ENCODE measurements around the gene SLIT3. TPM values are rescaled to one million over a fixed set of nuclear protein-coding genes. Genes with fewer than 3 reads are reported as not detected.

SLIT3 gene
- total and polyA plus RNA-seq, 10 of the 15 experiments (the other 5 are each of a cell fraction or from before 2014, with no cell fraction given): 0.05 TPM; not detected in 9

DNA sequence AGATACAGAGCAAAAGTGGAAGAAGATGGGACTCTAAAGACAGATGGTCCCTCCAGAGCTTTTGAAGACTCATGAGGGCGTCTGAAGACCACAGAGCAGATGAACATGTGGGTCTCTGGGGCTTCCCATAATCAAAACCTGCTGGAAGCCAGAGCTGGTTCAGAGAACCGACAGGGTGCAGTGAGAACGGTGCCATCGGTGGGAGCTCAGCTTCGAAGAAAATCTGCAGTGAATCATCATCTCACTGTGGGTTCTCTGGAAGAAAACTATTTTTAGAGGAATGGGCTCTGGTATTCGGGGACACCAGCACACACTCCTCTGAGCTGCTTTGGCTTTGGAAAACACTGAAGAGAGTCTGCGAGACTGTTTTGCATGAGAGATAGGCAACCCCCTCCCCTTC lies 499.4 kb downstream of the SLIT3 start:
- BruUV-seq (replicated peaks): no TSS peak
- in situ Hi-C loops (cut with MboI) (no loop called here), intact Hi-C loops (cut with micrococcal nuclease; ENCODE audit: unreplicated experiment) (no loop called here)
- DNase-seq (ENCODE audit: low read depth, low spot score): no peak
- TF ChIP-seq ATF7 (IDR thresholded peaks at IDR 0.05; ENCODE audit: low read depth): no peak
- TF ChIP-seq IKZF1 (conservative IDR thresholded peaks at IDR 0.05): no peak
- no peak for TF ChIP-seq ATF3 (IDR thresholded peaks at IDR 0.05; ENCODE audit: borderline replicate concordance, extremely low read depth, low read depth, low read length)
- no peak for TF ChIP-seq CHD2 (IDR thresholded peaks at IDR 0.05; ENCODE audit: borderline replicate concordance, low read depth, low read length)
- TF ChIP-seq ZNF207 (IDR thresholded peaks at IDR 0.05; ENCODE audit: borderline replicate concordance): no peak
- no peak for TF ChIP-seq ZNF274 (IDR thresholded peaks at IDR 0.05; ENCODE audit: insufficient read depth, insufficient read length)
- no peak for TF ChIP-seq SUPT20H (IDR thresholded peaks at IDR 0.05; ENCODE audit: borderline replicate concordance, control insufficient read depth, low read depth, low read length)
- no peak for TF ChIP-seq ZNF622 (IDR thresholded peaks at IDR 0.05)
- no peak for TF ChIP-seq GABPA (IDR thresholded peaks at IDR 0.05; ENCODE audit: low read depth)
- TF ChIP-seq BACH1 (IDR thresholded peaks at IDR 0.05; ENCODE audit: borderline replicate concordance): no peak
- TF ChIP-seq MYB (IDR thresholded peaks at IDR 0.05; ENCODE audit: borderline replicate concordance, low read depth, low read length): no peak
- TF ChIP-seq MYC (IDR thresholded peaks at IDR 0.05; ENCODE audit: insufficient read depth, insufficient read length, insufficient replicate concordance, low read length, severe bottlenecking): no peak
- no peak for TF ChIP-seq DPF2 (IDR thresholded peaks at IDR 0.05)
- TF ChIP-seq, protein P1, sequence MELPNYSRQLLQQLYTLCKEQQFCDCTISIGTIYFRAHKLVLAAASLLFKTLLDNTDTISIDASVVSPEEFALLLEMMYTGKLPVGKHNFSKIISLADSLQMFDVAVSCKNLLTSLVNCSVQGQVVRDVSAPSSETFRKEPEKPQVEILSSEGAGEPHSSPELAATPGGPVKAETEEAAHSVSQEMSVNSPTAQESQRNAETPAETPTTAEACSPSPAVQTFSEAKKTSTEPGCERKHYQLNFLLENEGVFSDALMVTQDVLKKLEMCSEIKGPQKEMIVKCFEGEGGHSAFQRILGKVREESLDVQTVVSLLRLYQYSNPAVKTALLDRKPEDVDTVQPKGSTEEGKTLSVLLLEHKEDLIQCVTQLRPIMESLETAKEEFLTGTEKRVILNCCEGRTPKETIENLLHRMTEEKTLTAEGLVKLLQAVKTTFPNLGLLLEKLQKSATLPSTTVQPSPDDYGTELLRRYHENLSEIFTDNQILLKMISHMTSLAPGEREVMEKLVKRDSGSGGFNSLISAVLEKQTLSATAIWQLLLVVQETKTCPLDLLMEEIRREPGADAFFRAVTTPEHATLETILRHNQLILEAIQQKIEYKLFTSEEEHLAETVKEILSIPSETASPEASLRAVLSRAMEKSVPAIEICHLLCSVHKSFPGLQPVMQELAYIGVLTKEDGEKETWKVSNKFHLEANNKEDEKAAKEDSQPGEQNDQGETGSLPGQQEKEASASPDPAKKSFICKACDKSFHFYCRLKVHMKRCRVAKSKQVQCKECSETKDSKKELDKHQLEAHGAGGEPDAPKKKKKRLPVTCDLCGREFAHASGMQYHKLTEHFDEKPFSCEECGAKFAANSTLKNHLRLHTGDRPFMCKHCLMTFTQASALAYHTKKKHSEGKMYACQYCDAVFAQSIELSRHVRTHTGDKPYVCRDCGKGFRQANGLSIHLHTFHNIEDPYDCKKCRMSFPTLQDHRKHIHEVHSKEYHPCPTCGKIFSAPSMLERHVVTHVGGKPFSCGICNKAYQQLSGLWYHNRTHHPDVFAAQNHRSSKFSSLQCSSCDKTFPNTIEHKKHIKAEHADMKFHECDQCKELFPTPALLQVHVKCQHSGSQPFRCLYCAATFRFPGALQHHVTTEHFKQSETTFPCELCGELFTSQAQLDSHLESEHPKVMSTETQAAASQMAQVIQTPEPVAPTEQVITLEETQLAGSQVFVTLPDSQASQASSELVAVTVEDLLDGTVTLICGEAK (IDR thresholded peaks at IDR 0.05; ENCODE audit: borderline replicate concordance): no peak
- no peak for TF ChIP-seq SMARCA5 (IDR thresholded peaks at IDR 0.05)
- TF ChIP-seq KAT2A (conservative IDR thresholded peaks at IDR 0.05; ENCODE audit: control insufficient read depth, low read depth, low read length): no peak
- no peak for TF ChIP-seq MEF2B (IDR thresholded peaks at IDR 0.05; ENCODE audit: partially characterized antibody, poor library complexity, severe bottlenecking)
- TF ChIP-seq GATAD2B (conservative IDR thresholded peaks at IDR 0.05; ENCODE audit: low read depth): no peak
- no peak for TF ChIP-seq JUNB (IDR thresholded peaks at IDR 0.05)
- RAD21 ChIA-PET (ENCODE audit: unreplicated experiment): no interaction called here
- no peaks in the 10 kb centered on the region for H3K79me2 ChIP-seq (ENCODE audit: control insufficient read depth, insufficient read depth, low read length)
- H3K27me3 ChIP-seq (replicated peaks in 1 of 2; ENCODE audit: control insufficient read depth in 2 of 2, insufficient read depth in 2 of 2, low read length in 1 of 2): peaks cover 0 to 5% of the 10 kb centered on the region in 2 experiments; a peak in 3 of 4 replicates
- CTCF ChIA-PET: interaction anchor here (0.6 to 1.5 kb wide), 3 partner anchors 11 to 503 kb away, joined by 3 to 5 read pairs (median 3); no protein-coding TSS in a partner anchor
- H3K9ac ChIP-seq (ENCODE audit: control insufficient read depth, insufficient read depth, low read length): no peak overlapping the region
- no peak overlapping the region for H3K27ac ChIP-seq (ENCODE audit: control insufficient read depth, insufficient read depth)
- H3K9me3 ChIP-seq (replicated peaks; ENCODE audit: control insufficient read depth, insufficient read depth, low read length): no peaks in the 10 kb centered on the region
- no peak overlapping the region for H2AFZ ChIP-seq (ENCODE audit: control insufficient read depth, low read depth, low read length)
- SMC1A ChIA-PET (ENCODE audit: uncharacterized antibody, unreplicated experiment): no interaction called here
- no peak for FAIRE-seq
- POLR2A ChIA-PET: no interaction called here
- no peaks in the 10 kb centered on the region for H3K4me1 ChIP-seq (ENCODE audit: control insufficient read depth, insufficient read depth, low read length)
- no peak overlapping the region for H3K4me2 ChIP-seq (ENCODE audit: control insufficient read depth, insufficient read depth)
- ATAC-seq: no peak
- no peaks in the 10 kb centered on the region for H3K36me3 ChIP-seq (ENCODE audit: control insufficient read depth in 2 of 2, insufficient read depth in 2 of 2, low read length in 1 of 2)
- whole genome bisulfite sequencing (ENCODE audit: insufficient coverage, insufficient replicate concordance, low lambda C conversion rate, missing lambda C conversion rate): 47% methylated on average over 7 of the region's 7 CpGs
- H3K4me3 ChIP-seq: no peak overlapping the region
- H4K20me1 ChIP-seq (ENCODE audit: control insufficient read depth, insufficient read depth): no peaks in the 10 kb centered on the region
